Endothelial cell of umbilical vein (primary cell): ENCODE data around the gene EPB41L2. TPM values are rescaled to one million over a fixed set of nuclear protein-coding genes. Genes with fewer than 3 reads are reported as not detected.

Experiments
- BruUV-seq: library from RNA; stranded (reverse); fragments of 400-500 nt; replicated peaks from 2 replicates; lab custom pipeline; 2021; lab: Mats Ljungman, UMichigan
- CTCF ChIA-PET: fragments of 300-600, 350-600 bp; sonication (Branson Sonifier 250); formaldehyde crosslinking; loops from one replicate; lab custom pipeline; 2021; ENCODE audit warnings: antibody characterized with exemption, inconsistent platforms; lab: Charles Lee
- POLR2A ChIA-PET: fragments of 300-600, 350-600 bp; sonication (Branson Sonifier 250); formaldehyde crosslinking; loops from one replicate; lab custom pipeline; 2021; ENCODE audit warnings: antibody characterized with exemption, inconsistent platforms; lab: Charles Lee
- DNase-seq: peaks from one replicate; pipeline ENCODE4 v3.0.0-alpha.2; 2011; ENCODE audit warnings: low read depth, low spot score
- FAIRE-seq: peaks from 2 replicates; lab custom pipeline; 2011; peaks lifted over from hg19 to GRCh38; lab: Jason Lieb, UNC
- H2AFZ ChIP-seq: 2 replicates; pipeline ENCODE4 v1.6.0; 2012; ENCODE audit warnings: low read depth, low read length, control low read depth, inconsistent platforms
- H3K27ac ChIP-seq: 2 replicates; pipeline ENCODE4 v1.5.1; 2011; ENCODE audit warnings: low read depth, mild to moderate bottlenecking, control low read depth, low read length, moderate library complexity; ENCODE audit not compliant: insufficient read depth
- H3K27me3 ChIP-seq, 2 experiments: 2 replicates each; pipeline versions ENCODE4 v1.6.0 to v1.6.1; 2011; ENCODE audit warnings: low read length in 2 of 2, mixed read lengths in 1 of 2; ENCODE audit not compliant: control insufficient read depth in 2 of 2, insufficient read depth in 2 of 2
- H3K36me3 ChIP-seq, 2 experiments: 2 replicates in 1 of 2; 3 replicates in 1 of 2; pipeline ENCODE4 v1.5.1; 2011; ENCODE audit warnings: low read length in 2 of 2, mild to moderate bottlenecking in 1 of 2, moderate library complexity in 1 of 2; ENCODE audit not compliant: control insufficient read depth in 2 of 2, insufficient read depth in 2 of 2; ENCODE audit errors: extremely low read depth in 1 of 2
- H3K4me1 ChIP-seq: 3 replicates; pipeline ENCODE4 v1.5.1; 2011; ENCODE audit warnings: mild to moderate bottlenecking, low read length; ENCODE audit not compliant: control insufficient read depth, insufficient read depth; ENCODE audit errors: extremely low read depth
- H3K4me2 ChIP-seq: 2 replicates; pipeline ENCODE4 v1.6.1; 2011; ENCODE audit warnings: low read length, control low read depth, mixed read lengths; ENCODE audit not compliant: insufficient read depth
- H3K4me3 ChIP-seq, 3 experiments: fragments of 200-600 bp in 1 of 3; sonication (generic), shearing (Covaris generic) in 1 of 3; replicated peaks in 1 of 3; 2 replicates each; pipeline ENCODE4 v1.5.1; 2011 to 2016; ENCODE audit warnings: control low read depth in 3 of 3, low read length in 3 of 3, mild to moderate bottlenecking in 2 of 3, inconsistent platforms in 1 of 3, low read depth in 1 of 3, moderate library complexity in 1 of 3; ENCODE audit not compliant: insufficient read depth in 1 of 3
- H3K79me2 ChIP-seq: 2 replicates; pipeline ENCODE4 v1.6.0; 2012; ENCODE audit warnings: low read length, inconsistent platforms; ENCODE audit not compliant: control insufficient read depth, insufficient read depth
- H3K9ac ChIP-seq: replicated peaks from 2 replicates; pipeline ENCODE3; 2011; ENCODE audit warnings: low read length, control low read depth; ENCODE audit not compliant: insufficient read depth; ENCODE audit errors: extremely low read depth
- H3K9me1 ChIP-seq: replicated peaks from 3 replicates; pipeline ENCODE4 v1.6.0; 2011; ENCODE audit warnings: mild to moderate bottlenecking, low read length; ENCODE audit not compliant: control insufficient read depth, insufficient read depth; ENCODE audit errors: extremely low read depth
- H3K9me3 ChIP-seq: replicated peaks from 2 replicates; pipeline ENCODE4 v1.5.1; 2012; ENCODE audit warnings: low read length, inconsistent platforms; ENCODE audit not compliant: control insufficient read depth, insufficient read depth
- H4K20me1 ChIP-seq: replicated peaks from 2 replicates; pipeline ENCODE3; 2011; ENCODE audit warnings: mild to moderate bottlenecking, low read length; ENCODE audit not compliant: control insufficient read depth, insufficient read depth; ENCODE audit errors: extremely low read depth
- CTCF ChIP-seq, 2 donors: IDR thresholded peaks; 1 replicate in 1 of 2; 2 replicates in 1 of 2; pipeline ENCODE4 v1.5.1; 2011; ENCODE audit warnings: low read length in 2 of 2, mild to moderate bottlenecking in 2 of 2, moderate library complexity in 2 of 2, control low read depth in 1 of 2, inconsistent platforms in 1 of 2, low read depth in 1 of 2; ENCODE audit not compliant: insufficient read depth in 1 of 2; ENCODE audit errors: extremely low read depth in 1 of 2
- EZH2 ChIP-seq: IDR thresholded peaks from 2 replicates; pipeline ENCODE4 v1.6.1; 2012; ENCODE audit warnings: borderline replicate concordance, low read depth, mild to moderate bottlenecking, moderate library complexity, low read length, inconsistent platforms; ENCODE audit not compliant: severe bottlenecking
- FOS ChIP-seq: IDR thresholded peaks from 2 replicates; pipeline ENCODE4 v1.6.1; 2011; ENCODE audit warnings: mild to moderate bottlenecking, low read length, moderate library complexity, borderline replicate concordance; ENCODE audit not compliant: insufficient read depth
- GATA2 ChIP-seq: IDR thresholded peaks from 2 replicates; pipeline ENCODE4 v1.7.0; 2011; ENCODE audit warnings: low read depth, mild to moderate bottlenecking, moderate library complexity, mixed read lengths, low read length; ENCODE audit not compliant: insufficient read length, insufficient read depth
- JUN ChIP-seq: IDR thresholded peaks from 2 replicates; pipeline ENCODE4 v1.6.1; 2011; ENCODE audit warnings: borderline replicate concordance, low read depth; ENCODE audit not compliant: insufficient read length, insufficient read depth
- MAX ChIP-seq: IDR thresholded peaks from 2 replicates; pipeline ENCODE4 v1.6.1; 2011; ENCODE audit not compliant: insufficient read depth, insufficient read length
- MYC ChIP-seq: IDR thresholded peaks from one replicate; pipeline ENCODE4 v1.6.1; 2011; ENCODE audit warnings: mild to moderate bottlenecking, low read depth, low read length
- POLR2A ChIP-seq: IDR thresholded peaks from 2 replicates; pipeline ENCODE4 v1.6.1; 2012; ENCODE audit warnings: low read depth, mild to moderate bottlenecking, control low read depth, low read length
- POLR2AphosphoS5 ChIP-seq: IDR thresholded peaks from 2 replicates; pipeline ENCODE4 v1.6.1; 2012; ENCODE audit warnings: low read depth, mild to moderate bottlenecking, control low read depth, low read length, moderate library complexity; ENCODE audit not compliant: insufficient read depth
- dilution Hi-C: fragments of 300-500 bp; cut with MboI; formaldehyde crosslinking; loops from one replicate; pipeline ENCODE4 v1.15.0; 2019; ENCODE audit warnings: low sequenced_read_pairs; ENCODE audit not compliant: extremely low pct_ligation_motif_present
- intact Hi-C: fragments of 100-400 bp; cut with micrococcal nuclease; formaldehyde crosslinking; loops from one replicate; pipeline ENCODE4 v1.10.0; 2022
- polyA plus RNA-seq, 4 experiments: library from polyadenylated mRNA; depleted of rRNA in 3 of 4; stranded (reverse) in 3 of 4; unstranded in 1 of 4; fragments of >200 nt; gene quantifications; 2 replicates each; pipeline versions ENCODE4 v1.2.1 to v1.2.3, GENCODE V29; 2011 to 2012; ENCODE audit warnings: missing spikeins in 1 of 4
- total RNA-seq: library from RNA; stranded (reverse); gene quantifications from 2 replicates; pipeline ENCODE4 v1.2.3, GENCODE V29; 2021

The EPB41L2 gene
- total and polyA plus RNA-seq, 2 donors (not counting 3 experiments of a cell fraction or from before 2014, with no cell fraction given) = 26.5 to 87.7 TPM

- no peak overlapping the region for H3K4me2 ChIP-seq
- BruUV-seq = no TSS peak
- ChIA-PET CTCF (interaction anchor here (0.8 kb wide), 1 partner anchor 167 kb away, joined by 3 read pairs; no protein-coding TSS in a partner anchor), POLR2A (no interaction called here)
- intact Hi-C loops (loop anchor here (5.0 kb wide), 1 partner anchor 63 kb away; no protein-coding TSS in a partner anchor), dilution Hi-C loops (no loop called here)
- DNase-seq = no peak
- no peak overlapping the region for H3K9ac ChIP-seq
- peaks cover 30% of the 10 kb centered on the region for H3K4me1 ChIP-seq
- H3K9me3 ChIP-seq = no peaks in the 10 kb centered on the region
- no peaks in the 10 kb centered on the region for H3K9me1 ChIP-seq
- no peaks in the 10 kb centered on the region for H3K27me3 ChIP-seq
- no peak for FAIRE-seq
- no peak overlapping the region for H3K4me3 ChIP-seq
- H2AFZ ChIP-seq = no peak overlapping the region
- no peaks in the 10 kb centered on the region for H3K36me3 ChIP-seq
- no peaks in the 10 kb centered on the region for H4K20me1 ChIP-seq
- TF ChIP-seq GATA2 (no peak), FOS (no peak), POLR2A (no peak), POLR2AphosphoS5 (no peak), EZH2 (no peak), MYC (no peak), MAX (no peak), CTCF (IDR thresholded peaks at IDR 0.05; ENCODE audit: extremely low read depth in 1 of 2, insufficient read depth in 1 of 2, low read depth in 1 of 2, low read length in 2 of 2) (no peak), JUN (no peak)
- peaks cover 6% of the 10 kb centered on the region for H3K79me2 ChIP-seq
- no peak overlapping the region for H3K27ac ChIP-seq
Observed at GRCh38 chr6:130949553-130949952, 113.5 kb downstream of the EPB41L2 start.
